DOHH2 (cell line): ENCODE data around the gene DNAJC18.

Experiments used
- CTCF ChIP-seq: fragments of 200-600 bp; sonication (generic); IDR thresholded peaks from one replicate; pipeline ENCODE4 v1.5.1; 2014; ENCODE audit warnings: antibody characterized with exemption, mild to moderate bottlenecking, low read depth, low read length; ENCODE audit not compliant: poor library complexity, severe bottlenecking
- EZH2phosphoT487 ChIP-seq: fragments of 200-600 bp; sonication (generic); IDR thresholded peaks from 2 replicates; pipeline ENCODE4 v1.6.1; 2017; ENCODE audit warnings: borderline replicate concordance, mild to moderate bottlenecking, antibody characterized with exemption, low read length, moderate library complexity, mixed read lengths

- no peak for TF ChIP-seq CTCF
- TF ChIP-seq EZH2phosphoT487, result no peak
Observed at GRCh38 chr5:139395844-139396640, 43.3 kb downstream of the DNAJC18 start.
